ENCODE results near the gene CDKN1C.

- TF ChIP-seq, protein P1, sequence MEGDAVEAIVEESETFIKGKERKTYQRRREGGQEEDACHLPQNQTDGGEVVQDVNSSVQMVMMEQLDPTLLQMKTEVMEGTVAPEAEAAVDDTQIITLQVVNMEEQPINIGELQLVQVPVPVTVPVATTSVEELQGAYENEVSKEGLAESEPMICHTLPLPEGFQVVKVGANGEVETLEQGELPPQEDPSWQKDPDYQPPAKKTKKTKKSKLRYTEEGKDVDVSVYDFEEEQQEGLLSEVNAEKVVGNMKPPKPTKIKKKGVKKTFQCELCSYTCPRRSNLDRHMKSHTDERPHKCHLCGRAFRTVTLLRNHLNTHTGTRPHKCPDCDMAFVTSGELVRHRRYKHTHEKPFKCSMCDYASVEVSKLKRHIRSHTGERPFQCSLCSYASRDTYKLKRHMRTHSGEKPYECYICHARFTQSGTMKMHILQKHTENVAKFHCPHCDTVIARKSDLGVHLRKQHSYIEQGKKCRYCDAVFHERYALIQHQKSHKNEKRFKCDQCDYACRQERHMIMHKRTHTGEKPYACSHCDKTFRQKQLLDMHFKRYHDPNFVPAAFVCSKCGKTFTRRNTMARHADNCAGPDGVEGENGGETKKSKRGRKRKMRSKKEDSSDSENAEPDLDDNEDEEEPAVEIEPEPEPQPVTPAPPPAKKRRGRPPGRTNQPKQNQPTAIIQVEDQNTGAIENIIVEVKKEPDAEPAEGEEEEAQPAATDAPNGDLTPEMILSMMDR (IDR thresholded peaks at IDR 0.05): no peak
- no peak for TF ChIP-seq POLR2A (IDR thresholded peaks at IDR 0.05)
Observed at GRCh38 chr11:2913776-2914175, 28.2 kb upstream of the CDKN1C start.
